ENCODE results near the gene HRH2.

Gene HRH2

DNA sequence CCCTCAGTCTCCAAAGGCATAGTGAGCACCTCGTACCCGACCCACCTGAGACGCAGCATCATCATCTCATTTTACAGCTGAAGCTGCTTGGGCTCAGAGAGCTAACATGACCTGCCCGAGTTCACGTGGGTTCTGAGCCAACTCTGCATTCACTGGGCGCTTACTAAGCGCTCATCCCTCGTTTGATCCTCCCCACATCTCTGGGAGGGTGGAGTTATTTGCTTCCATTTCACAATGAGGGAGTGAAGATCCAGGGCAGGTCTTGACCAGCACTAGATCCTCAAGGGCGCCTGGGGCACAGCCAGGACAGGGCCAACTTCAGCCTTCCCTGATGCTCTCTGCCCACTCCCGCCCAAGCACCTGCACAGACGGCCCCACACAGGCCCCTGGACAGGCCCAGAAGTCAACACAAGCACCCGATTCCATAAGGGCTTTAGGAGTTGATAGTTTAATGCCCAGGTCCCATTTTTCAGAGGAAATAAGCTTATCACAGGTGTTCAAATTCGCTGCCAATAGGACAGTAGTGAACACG lies 80.8 kb downstream of the HRH2 start:
- TF ChIP-seq, protein P1, sequence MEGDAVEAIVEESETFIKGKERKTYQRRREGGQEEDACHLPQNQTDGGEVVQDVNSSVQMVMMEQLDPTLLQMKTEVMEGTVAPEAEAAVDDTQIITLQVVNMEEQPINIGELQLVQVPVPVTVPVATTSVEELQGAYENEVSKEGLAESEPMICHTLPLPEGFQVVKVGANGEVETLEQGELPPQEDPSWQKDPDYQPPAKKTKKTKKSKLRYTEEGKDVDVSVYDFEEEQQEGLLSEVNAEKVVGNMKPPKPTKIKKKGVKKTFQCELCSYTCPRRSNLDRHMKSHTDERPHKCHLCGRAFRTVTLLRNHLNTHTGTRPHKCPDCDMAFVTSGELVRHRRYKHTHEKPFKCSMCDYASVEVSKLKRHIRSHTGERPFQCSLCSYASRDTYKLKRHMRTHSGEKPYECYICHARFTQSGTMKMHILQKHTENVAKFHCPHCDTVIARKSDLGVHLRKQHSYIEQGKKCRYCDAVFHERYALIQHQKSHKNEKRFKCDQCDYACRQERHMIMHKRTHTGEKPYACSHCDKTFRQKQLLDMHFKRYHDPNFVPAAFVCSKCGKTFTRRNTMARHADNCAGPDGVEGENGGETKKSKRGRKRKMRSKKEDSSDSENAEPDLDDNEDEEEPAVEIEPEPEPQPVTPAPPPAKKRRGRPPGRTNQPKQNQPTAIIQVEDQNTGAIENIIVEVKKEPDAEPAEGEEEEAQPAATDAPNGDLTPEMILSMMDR (IDR thresholded peaks at IDR 0.05; ENCODE audit: low read depth, low read length) = no peak
- Histone ChIP-seq H3K27me3 (ENCODE audit: insufficient read depth, low read depth, severe bottlenecking) (no peaks in the 10 kb centered on the region), H3K9me3 (ENCODE audit: severe bottlenecking) (no peaks in the 10 kb centered on the region), H3K36me3 (no peaks in the 10 kb centered on the region), H3K27ac (no peak overlapping the region), H3K4me3 (ENCODE audit: low read depth, low read length) (no peak overlapping the region)
- no peak for DNase-seq

DNA sequence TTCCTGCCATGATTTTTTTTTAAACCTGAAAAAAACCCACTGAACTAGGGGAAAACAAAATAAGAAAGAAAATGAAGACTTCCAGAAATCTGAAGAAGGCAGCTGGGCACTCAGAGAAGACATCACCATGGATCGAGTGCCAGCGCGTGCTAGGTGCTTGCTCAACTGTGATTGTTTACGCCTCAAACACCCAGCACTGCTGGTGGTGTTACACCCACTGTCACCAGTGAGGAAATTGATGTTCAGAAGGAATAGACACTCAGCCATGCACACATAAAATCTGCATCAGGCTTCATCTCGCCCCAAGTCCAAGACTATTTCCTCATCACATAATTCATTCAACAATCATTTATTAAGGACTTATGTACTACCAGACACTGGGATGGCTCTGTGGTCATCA lies 82.1 kb downstream of the HRH2 start:
- Histone ChIP-seq H3K9me3 (ENCODE audit: severe bottlenecking) (no peaks in the 10 kb centered on the region), H3K4me3 (ENCODE audit: low read depth, low read length) (no peak overlapping the region), H3K27ac (no peak overlapping the region), H3K27me3 (ENCODE audit: insufficient read depth, low read depth, severe bottlenecking) (no peaks in the 10 kb centered on the region), H3K36me3 (no peaks in the 10 kb centered on the region)
- TF ChIP-seq, protein P1 (IDR thresholded peaks at IDR 0.05; ENCODE audit: low read depth, low read length) = no peak
- no peak for DNase-seq

DNA sequence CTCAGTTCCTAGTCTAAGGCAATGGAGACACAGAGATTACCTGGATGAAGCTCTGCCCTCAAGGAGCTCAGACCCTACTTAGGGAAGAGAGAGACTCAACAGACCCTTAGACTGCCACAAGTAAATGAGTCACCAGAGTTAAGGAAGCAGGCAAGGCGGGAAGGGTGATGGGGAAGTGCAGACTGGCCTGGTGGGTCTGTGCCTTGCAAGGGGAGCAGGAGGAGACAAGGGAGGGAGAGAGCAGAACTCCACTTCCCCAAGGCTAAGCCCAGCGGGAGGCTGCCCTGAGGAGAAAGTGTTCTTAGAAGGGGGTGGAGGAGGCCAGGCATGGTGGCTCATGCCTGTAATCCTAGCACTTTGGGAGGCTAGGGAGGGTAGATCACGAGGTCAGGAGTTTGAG lies 83.7 kb downstream of the HRH2 start:
- no peak for DNase-seq
- TF ChIP-seq, protein P1 (IDR thresholded peaks at IDR 0.05; ENCODE audit: low read depth, low read length) = no peak
- H3K36me3 ChIP-seq = no peaks in the 10 kb centered on the region
- no peak overlapping the region for H3K27ac ChIP-seq
- H3K9me3 ChIP-seq (ENCODE audit: severe bottlenecking) = no peaks in the 10 kb centered on the region
- H3K4me3 ChIP-seq (ENCODE audit: low read depth, low read length) = no peak overlapping the region
- no peaks in the 10 kb centered on the region for H3K27me3 ChIP-seq (ENCODE audit: insufficient read depth, low read depth, severe bottlenecking)

DNA sequence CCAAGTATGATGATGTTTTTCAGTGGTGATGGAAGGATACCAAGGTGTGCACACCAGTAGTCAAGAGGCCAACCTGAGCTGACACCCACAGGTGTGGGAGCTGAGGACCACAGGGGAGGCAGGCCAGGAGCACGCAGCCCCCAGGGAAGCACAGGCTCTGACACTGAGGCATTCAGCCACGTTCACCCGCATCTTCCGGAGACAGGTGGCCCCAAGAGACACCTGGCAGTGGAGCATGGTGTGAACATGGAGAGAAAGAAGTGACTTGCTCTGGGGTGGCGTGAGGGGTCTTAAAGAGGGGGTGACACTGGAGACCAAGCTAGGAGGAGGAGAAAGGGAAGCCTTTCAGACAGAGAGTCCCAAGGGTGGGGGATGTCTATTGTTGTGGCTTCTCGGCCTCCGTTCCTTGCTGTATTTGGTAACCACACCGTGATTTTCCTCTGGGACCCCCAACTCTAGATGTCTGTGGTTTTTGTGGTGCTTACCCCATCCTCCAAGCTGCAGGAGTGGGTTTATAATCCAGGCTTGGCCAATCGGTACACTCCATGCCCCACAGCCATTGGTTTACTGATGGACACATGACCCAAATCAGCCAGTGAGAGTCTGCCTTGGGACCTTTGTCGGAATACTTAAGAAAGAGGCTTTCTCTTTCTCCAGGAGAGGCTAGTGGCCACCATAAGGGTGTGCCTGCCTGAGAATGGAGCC lies 84.6 kb downstream of the HRH2 start:
- H3K4me3 ChIP-seq (ENCODE audit: low read depth, low read length) = no peak overlapping the region
- H3K27ac ChIP-seq = no peak overlapping the region
- DNase-seq = no peak
- no peaks in the 10 kb centered on the region for H3K27me3 ChIP-seq (ENCODE audit: insufficient read depth, low read depth, severe bottlenecking)
- no peaks in the 10 kb centered on the region for H3K9me3 ChIP-seq (ENCODE audit: severe bottlenecking)
- no peaks in the 10 kb centered on the region for H3K36me3 ChIP-seq
- TF ChIP-seq, protein P1 (IDR thresholded peaks at IDR 0.05; ENCODE audit: low read depth, low read length) = no peak

DNA sequence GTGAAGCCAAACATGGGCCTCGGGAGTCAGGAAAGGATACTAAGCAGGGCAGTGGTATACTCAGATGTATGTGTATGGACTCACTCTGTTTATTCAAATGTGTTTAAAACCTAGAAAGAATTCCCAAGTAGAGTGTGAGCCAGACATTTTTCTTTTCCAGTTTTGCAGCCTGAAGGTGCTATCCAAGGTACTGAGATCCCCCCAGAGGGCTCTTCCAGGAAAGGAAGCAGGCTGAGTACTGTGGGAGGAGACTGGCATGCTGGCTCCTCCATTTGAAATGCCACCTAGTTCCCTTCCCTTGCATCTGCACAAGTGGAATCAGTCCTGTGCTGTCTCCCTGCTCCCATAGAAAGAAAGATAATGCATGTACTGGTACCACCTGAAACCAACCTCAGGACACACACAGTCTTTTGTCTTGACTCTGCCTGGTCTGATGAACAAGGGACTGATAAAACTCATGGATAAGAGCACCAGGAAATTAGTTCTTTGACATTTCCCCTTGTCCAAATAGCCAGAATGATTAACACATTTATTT lies 85.9 kb downstream of the HRH2 start:
- Histone ChIP-seq H3K27me3 (ENCODE audit: insufficient read depth, low read depth, severe bottlenecking) (no peaks in the 10 kb centered on the region), H3K36me3 (no peaks in the 10 kb centered on the region), H3K4me3 (ENCODE audit: low read depth, low read length) (no peak overlapping the region), H3K27ac (no peak overlapping the region), H3K9me3 (ENCODE audit: severe bottlenecking) (no peaks in the 10 kb centered on the region)
- no peak for DNase-seq
- TF ChIP-seq, protein P1 (IDR thresholded peaks at IDR 0.05; ENCODE audit: low read depth, low read length) = no peak

Measured in WERI-Rb-1 (cell line).